ENCODE measurements around the gene S100A2. TPM values are rescaled to one million over a fixed set of nuclear protein-coding genes. Genes with fewer than 3 reads are reported as not detected.

The S100A2 gene
- total RNA-seq, 1 donor from 2014 or later, result 0.40 TPM

GRCh38 chr1:153550398-153550758, 15.3 kb downstream of the S100A2 start:
- H3K27me3 Mint-ChIP-seq, result no peaks in the 10 kb centered on the region
- DNase-seq, result no peak
- peaks cover 36% of the 10 kb centered on the region for H3K4me1 Mint-ChIP-seq
- H3K36me3 Mint-ChIP-seq (ENCODE audit: low read depth), result no peaks in the 10 kb centered on the region
- H3K4me3 Mint-ChIP-seq, result no peak overlapping the region
- no peaks in the 10 kb centered on the region for H3K9me3 Mint-ChIP-seq
- H3K27ac Mint-ChIP-seq, result no peak overlapping the region
- intact Hi-C loops (cut with micrococcal nuclease), result no loop called here

GRCh38 chr1:153549741-153550397, 15.8 kb downstream of the S100A2 start:
- intact Hi-C loops (cut with micrococcal nuclease), result no loop called here
- Mint-ChIP-seq H3K4me1 (peaks cover 41% of the 10 kb centered on the region), H3K27me3 (no peaks in the 10 kb centered on the region), H3K27ac (no peak overlapping the region), H3K36me3 (ENCODE audit: low read depth) (peaks cover 2% of the 10 kb centered on the region), H3K4me3 (no peak overlapping the region), H3K9me3 (no peaks in the 10 kb centered on the region)
- no peak for DNase-seq

- H3K36me3 Mint-ChIP-seq (ENCODE audit: low read depth), result peaks cover 8% of the 10 kb centered on the region
- H3K4me3 Mint-ChIP-seq, result no peak within 1 kb of the TSS
- no peak for DNase-seq
- no peaks in the 10 kb centered on the region for H3K9me3 Mint-ChIP-seq
- no peaks in the 10 kb centered on the region for H3K27me3 Mint-ChIP-seq
- peak within 1 kb of the TSS; percentile 17 for H3K27ac Mint-ChIP-seq
- intact Hi-C loops (cut with micrococcal nuclease), result no loop called here
- H3K4me1 Mint-ChIP-seq, result peaks cover 49% of the 10 kb centered on the region
Observed at GRCh38 chr1:153548722-153549688, 16.6 kb downstream of the S100A2 start, which contains the start of gene S100A3. Gene S100A3, minus strand, starts transcription at chr1:153549258. Its CDS starts 773 bp downstream, at chr1:153548485.

- H3K36me3 Mint-ChIP-seq (ENCODE audit: low read depth), result peaks cover 16% of the 10 kb centered on the region
- no peak overlapping the region for H3K4me3 Mint-ChIP-seq
- H3K27ac Mint-ChIP-seq, result peak overlapping the region; percentile 17
- no peaks in the 10 kb centered on the region for H3K9me3 Mint-ChIP-seq
- H3K27me3 Mint-ChIP-seq, result no peaks in the 10 kb centered on the region
- intact Hi-C loops (cut with micrococcal nuclease), result no loop called here
- peaks cover 54% of the 10 kb centered on the region for H3K4me1 Mint-ChIP-seq
- DNase-seq, result no peak
Observed at GRCh38 chr1:153547560-153548551, 17.8 kb downstream of the S100A2 start.

- Mint-ChIP-seq H3K36me3 (ENCODE audit: low read depth) (peaks cover 24% of the 10 kb centered on the region), H3K27ac (peak overlapping the region; percentile 72), H3K4me3 (peak overlapping the region; percentile 54), H3K27me3 (no peaks in the 10 kb centered on the region), H3K9me3 (no peaks in the 10 kb centered on the region), H3K4me1 (peaks cover 63% of the 10 kb centered on the region)
- intact Hi-C loops (cut with micrococcal nuclease), result no loop called here
- no peak for DNase-seq
Observed at GRCh38 chr1:153546796-153547559, 18.7 kb downstream of the S100A2 start.

GRCh38 chr1:153546371-153546770, 19.3 kb downstream of the S100A2 start:
- peak overlapping the region; percentile 54 for H3K4me3 Mint-ChIP-seq
- H3K9me3 Mint-ChIP-seq, result no peaks in the 10 kb centered on the region
- peaks cover 24% of the 10 kb centered on the region for H3K36me3 Mint-ChIP-seq (ENCODE audit: low read depth)
- DNase-seq, result no peak
- peak overlapping the region; percentile 99 for H3K27ac Mint-ChIP-seq
- intact Hi-C loops (cut with micrococcal nuclease), result no loop called here
- peaks cover 69% of the 10 kb centered on the region for H3K4me1 Mint-ChIP-seq
- H3K27me3 Mint-ChIP-seq, result no peaks in the 10 kb centered on the region

- H3K36me3 Mint-ChIP-seq (ENCODE audit: low read depth), result peaks cover 24% of the 10 kb centered on the region
- intact Hi-C loops (cut with micrococcal nuclease), result loop anchor here (1.0 kb wide), 2 partner anchors 10 to 23 kb away; partner anchors contain the start of gene S100A6
- no peaks in the 10 kb centered on the region for H3K9me3 Mint-ChIP-seq
- H3K4me3 Mint-ChIP-seq, result peak within 1 kb of the TSS; percentile 95
- no peaks in the 10 kb centered on the region for H3K27me3 Mint-ChIP-seq
- H3K4me1 Mint-ChIP-seq, result peaks cover 76% of the 10 kb centered on the region
- H3K27ac Mint-ChIP-seq, result peak within 1 kb of the TSS; percentile 99
- DNase-seq, result peak; percentile 99
Observed at GRCh38 chr1:153545067-153546055, 20.3 kb downstream of the S100A2 start, which contains the start of gene S100A4. Gene S100A4, minus strand, starts transcription at chr1:153545806. Its CDS starts 1,012 bp downstream, at chr1:153544794.

GRCh38 chr1:153544453-153545066, 21.1 kb downstream of the S100A2 start:
- Mint-ChIP-seq H3K27ac (peak overlapping the region; percentile 99), H3K4me3 (peak overlapping the region; percentile 95), H3K9me3 (no peaks in the 10 kb centered on the region), H3K36me3 (ENCODE audit: low read depth) (peaks cover 24% of the 10 kb centered on the region), H3K4me1 (peaks cover 84% of the 10 kb centered on the region), H3K27me3 (no peaks in the 10 kb centered on the region)
- DNase-seq, result peak; percentile 72
- intact Hi-C loops (cut with micrococcal nuclease), result loop anchor here (1.0 kb wide), 2 partner anchors 9 to 24 kb away; partner anchors contain the start of gene S100A6

GRCh38 chr1:153543736-153544135, 21.9 kb downstream of the S100A2 start:
- Mint-ChIP-seq H3K9me3 (no peaks in the 10 kb centered on the region), H3K4me1 (peaks cover 81% of the 10 kb centered on the region), H3K27ac (peak overlapping the region; percentile 99), H3K4me3 (peak overlapping the region; percentile 95), H3K27me3 (no peaks in the 10 kb centered on the region), H3K36me3 (ENCODE audit: low read depth) (peaks cover 24% of the 10 kb centered on the region)
- intact Hi-C loops (cut with micrococcal nuclease), result no loop called here
- DNase-seq, result no peak

GRCh38 chr1:153542956-153543711, 22.5 kb downstream of the S100A2 start:
- Mint-ChIP-seq H3K27ac (peak overlapping the region; percentile 90), H3K4me3 (peak overlapping the region; percentile 95), H3K27me3 (no peaks in the 10 kb centered on the region), H3K4me1 (peaks cover 78% of the 10 kb centered on the region), H3K36me3 (ENCODE audit: low read depth) (peaks cover 24% of the 10 kb centered on the region), H3K9me3 (no peaks in the 10 kb centered on the region)
- no peak for DNase-seq
- intact Hi-C loops (cut with micrococcal nuclease), result no loop called here

All from activated CD4-positive, alpha-beta T cell treated with anti-CD3 and anti-CD28 coated beads, Interleukin-2, amount 10 ng/mL, durations not matched to agents 24 days and 14 days (primary cell).